Motor neuron (in vitro differentiated cells): ENCODE measurements around the gene HLA-A. TPM values are rescaled to one million over a fixed set of nuclear protein-coding genes. Genes with fewer than 3 reads are reported as not detected.

Experiments
- ATAC-seq, 8 experiments: fragments of 200-7000 bp; cut with Tn5 transposase; replicated peaks in 6 of 8; 2 replicates each; pipeline ENCODE4 v1.8.0; 2021; ENCODE audit warnings: mild to moderate bottlenecking in 8 of 8, moderate library complexity in 8 of 8
- H3K27ac ChIP-seq, 2 donors: fragments of 250-450 bp; sonication (Bioruptor Pico); 2 replicates each; pipeline ENCODE4 v1.9.0; 2021; ENCODE audit warnings: antibody characterized with exemption in 2 of 2, mild to moderate bottlenecking in 2 of 2, moderate library complexity in 1 of 2
- H3K4me1 ChIP-seq, 2 donors: fragments of 250-450 bp; sonication (Bioruptor Pico); replicated peaks in 1 of 2; 2 replicates each; pipeline ENCODE4 v1.6.1; 2021; ENCODE audit warnings: antibody characterized with exemption in 2 of 2, mild to moderate bottlenecking in 2 of 2, moderate library complexity in 1 of 2
- H3K4me3 ChIP-seq, 5 donors: fragments of 250-450 bp; sonication (Bioruptor Pico); 2 replicates each; pipeline ENCODE4 v1.9.0; 2021; ENCODE audit warnings: antibody characterized with exemption in 5 of 5, mild to moderate bottlenecking in 5 of 5, moderate library complexity in 4 of 5
- WGBS, 10 experiments: fragments of 450-650 bp; shearing (Covaris generic); methylation state at CpG; one replicate each; pipeline ENCODE4 v1.0.0; 2022; 5-methylcytosine and 5-hydroxymethylcytosine counted together
- in situ Hi-C, 9 experiments: fragments of 400-800 bp; cut with MboI; loops; one replicate each; pipeline ENCODE4 v1.15.0; 2021; ENCODE audit warnings: low sequenced_read_pairs in 9 of 9, low pct_unique_long_range_greater_than_20kb in 2 of 9; ENCODE audit not compliant: unreplicated experiment in 9 of 9
- total RNA-seq, 8 experiments: library from RNA; unstranded; fragments of 300-600 nt; gene quantifications; 2 replicates each; pipeline versions ENCODE4 v1.2.3 to v1.2.4, GENCODE V29; 2022

The HLA-A gene
- total RNA-seq, result 1,000 to 10,000 TPM in 2 of 8 experiments, 100 to 1,000 TPM in 2, 10 to 100 TPM in 4; 19.7 to 1,879 (median 136) TPM

DNA sequence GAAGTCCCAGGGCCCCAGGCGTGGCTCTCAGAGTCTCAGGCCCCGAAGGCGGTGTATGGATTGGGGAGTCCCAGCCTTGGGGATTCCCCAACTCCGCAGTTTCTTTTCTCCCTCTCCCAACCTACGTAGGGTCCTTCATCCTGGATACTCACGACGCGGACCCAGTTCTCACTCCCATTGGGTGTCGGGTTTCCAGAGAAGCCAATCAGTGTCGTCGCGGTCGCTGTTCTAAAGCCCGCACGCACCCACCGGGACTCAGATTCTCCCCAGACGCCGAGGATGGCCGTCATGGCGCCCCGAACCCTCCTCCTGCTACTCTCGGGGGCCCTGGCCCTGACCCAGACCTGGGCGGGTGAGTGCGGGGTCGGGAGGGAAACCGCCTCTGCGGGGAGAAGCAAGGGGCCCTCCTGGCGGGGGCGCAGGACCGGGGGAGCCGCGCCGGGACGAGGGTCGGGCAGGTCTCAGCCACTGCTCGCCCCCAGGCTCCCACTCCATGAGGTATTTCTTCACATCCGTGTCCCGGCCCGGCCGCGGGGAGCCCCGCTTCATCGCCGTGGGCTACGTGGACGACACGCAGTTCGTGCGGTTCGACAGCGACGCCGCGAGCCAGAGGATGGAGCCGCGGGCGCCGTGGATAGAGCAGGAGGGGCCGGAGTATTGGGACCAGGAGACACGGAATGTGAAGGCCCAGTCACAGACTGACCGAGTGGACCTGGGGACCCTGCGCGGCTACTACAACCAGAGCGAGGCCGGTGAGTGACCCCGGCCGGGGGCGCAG, at the start of gene HLA-A:
HLA-A (plus strand) TSS at position 258 of the 778 bp plus-strand sequence; CDS start at position 280, 22 bp downstream.
- 0 to 20% (median 1%) methylated on average over 1 to 12 of the region's 68 CpGs; no CpG with 5 or more reads in 4 of the 10 experiments for WGBS, 10 experiments
- peak; percentile 90 to 99 (median 98) for ATAC-seq
- Histone ChIP-seq H3K4me1 (peaks cover 0 to 2% of the 10 kb centered on the region in 2 donors), H3K27ac (no peak within 1 kb of the TSS), H3K4me3 (peak within 1 kb of the TSS; percentile 30 to 85 (median 54))
- in situ Hi-C loops, result no loop called here

DNA sequence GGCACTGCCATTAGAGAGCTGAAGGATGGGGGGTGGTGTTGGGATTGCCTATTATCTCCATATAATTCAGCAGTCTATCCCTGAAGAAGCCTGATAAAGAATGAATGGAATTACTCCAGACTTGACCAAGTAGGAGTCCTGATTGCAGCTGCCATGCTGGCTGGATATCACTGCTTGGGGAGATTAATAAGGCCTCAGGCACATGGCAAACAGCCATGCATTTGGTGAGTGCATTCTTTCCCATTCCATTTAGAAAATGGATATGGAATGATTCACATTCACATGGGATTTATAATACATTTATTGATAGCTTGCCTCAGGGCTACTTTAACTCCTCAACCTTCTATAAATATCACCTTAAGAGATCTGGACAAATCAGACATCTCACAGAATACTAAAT, 49.6 kb upstream of the HLA-A start:
- H3K27ac ChIP-seq, result no peak overlapping the region
- peak in 3 of 8 experiments; percentile 10 to 43 (median 25) for ATAC-seq
- in situ Hi-C loops, result no loop called here
- H3K4me1 ChIP-seq, result no peaks in the 10 kb centered on the region
- H3K4me3 ChIP-seq, result no peak overlapping the region

DNA sequence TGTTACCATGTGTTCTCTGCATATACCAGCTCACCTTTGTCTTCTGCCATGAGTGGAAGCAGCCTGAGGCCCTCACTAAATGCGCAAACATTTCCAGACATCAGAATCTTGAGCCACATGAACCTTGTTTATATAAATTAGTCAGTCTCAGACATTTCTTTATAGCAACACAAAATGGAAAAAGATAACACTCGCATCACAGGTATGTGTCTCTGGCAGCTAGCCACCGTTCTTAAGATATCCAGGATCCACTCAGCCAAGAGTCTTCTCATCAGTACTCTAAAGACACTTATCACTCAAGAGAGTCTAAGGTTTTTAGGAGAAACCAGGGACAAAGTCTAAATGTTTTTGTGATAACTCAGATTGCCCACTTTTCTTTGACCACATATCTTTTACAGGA, 43.1 kb upstream of the HLA-A start:
- in situ Hi-C loops, result no loop called here

DNA sequence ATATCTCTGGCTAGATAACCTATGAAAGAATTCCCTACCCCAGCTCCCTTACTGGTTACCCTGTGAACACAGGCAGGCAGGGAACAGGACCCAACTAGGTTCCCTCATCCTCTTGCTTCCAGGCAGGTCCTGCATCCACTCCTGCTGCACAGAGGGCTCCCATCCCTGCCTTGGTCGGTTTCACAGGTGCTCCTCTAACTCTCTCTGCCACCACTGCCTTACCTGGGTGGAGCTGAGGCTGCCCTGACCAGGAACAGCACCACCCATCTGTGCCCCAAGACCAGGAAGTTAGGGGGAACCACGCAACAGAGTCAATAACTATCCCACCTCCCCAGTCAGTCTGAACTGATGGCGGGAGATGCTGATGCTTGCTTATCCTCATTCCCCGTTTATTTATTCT, 37.0 kb upstream of the HLA-A start:
- Histone ChIP-seq H3K4me3 (no peak overlapping the region), H3K4me1 (no peaks in the 10 kb centered on the region), H3K27ac (no peak overlapping the region)
- in situ Hi-C loops, result no loop called here
- 0 to 83% (median 45%) methylated on average over 1 to 4 of the region's 4 CpGs; no CpG with 5 or more reads in 2 of the 10 experiments for WGBS, 10 experiments
- no peak for ATAC-seq

More for the DNA sequence above, 43.1 kb upstream of the HLA-A start:
- Histone ChIP-seq H3K4me3 (no peak overlapping the region), H3K27ac (no peak overlapping the region), H3K4me1 (no peaks in the 10 kb centered on the region)
- ATAC-seq, result no peak
- WGBS, 10 experiments, result 63 to 94% (median 82%) methylated on average over 1 to 3 of the region's 3 CpGs; no CpG with 5 or more reads in 2 of the 10 experiments

DNA sequence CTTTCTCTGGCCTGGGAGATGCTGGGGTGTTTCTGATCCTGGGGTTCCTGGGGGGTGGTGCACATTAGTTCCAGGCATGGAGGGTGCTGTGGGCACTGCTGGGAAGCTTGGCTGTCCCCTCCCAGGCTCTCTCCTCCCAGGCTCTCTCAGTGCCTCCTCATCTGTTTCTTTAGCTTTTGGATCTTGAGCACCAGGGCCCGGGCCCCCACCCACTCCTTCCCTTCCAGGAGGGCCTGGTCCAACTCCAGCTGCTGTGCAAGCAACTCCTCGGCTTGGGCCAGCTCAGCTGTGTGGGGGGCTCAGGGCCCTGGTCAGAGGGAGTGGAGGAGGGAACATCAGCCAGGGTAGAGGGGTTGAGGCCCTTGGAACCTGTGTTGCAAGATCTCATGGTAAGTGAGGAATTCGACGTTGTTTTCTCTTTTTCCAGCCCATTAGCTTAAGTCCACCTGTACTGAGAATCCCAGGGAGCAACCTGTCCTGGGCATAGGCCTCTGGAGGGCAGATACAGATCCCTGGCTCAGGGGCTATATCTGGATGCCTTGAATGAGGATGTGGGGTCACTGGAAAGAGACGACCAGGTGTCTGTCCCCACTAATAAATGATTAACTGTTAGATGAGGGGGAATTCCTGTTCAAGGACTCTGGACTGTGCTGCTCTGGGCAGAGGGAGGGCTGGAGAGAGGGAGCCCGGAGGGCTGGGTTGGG, 34.5 kb upstream of the HLA-A start:
- H3K4me3 ChIP-seq, result no peak overlapping the region
- ATAC-seq, result no peak
- 13 to 67% (median 25%) methylated on average over 1 to 3 of the region's 6 CpGs; no CpG with 5 or more reads in 7 of the 10 experiments for WGBS, 10 experiments
- no peak overlapping the region for H3K27ac ChIP-seq
- no peaks in the 10 kb centered on the region for H3K4me1 ChIP-seq
- in situ Hi-C loops, result no loop called here

DNA sequence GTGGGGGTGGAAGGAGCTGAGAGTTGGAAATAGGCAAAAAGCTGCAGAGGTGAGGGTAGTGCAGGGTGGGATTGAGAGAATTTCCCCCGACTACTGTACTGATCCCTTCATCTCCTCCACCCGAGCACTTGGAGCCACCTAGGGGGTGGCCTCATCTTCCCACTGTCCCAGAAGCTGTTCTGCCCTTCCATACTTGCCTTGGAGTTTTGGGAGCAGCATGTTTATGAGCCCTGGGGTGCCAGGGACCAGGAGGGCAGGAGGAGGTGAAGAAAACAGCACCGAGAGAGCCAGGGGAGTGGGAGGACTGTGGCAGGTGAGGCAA, 34.0 kb upstream of the HLA-A start:
- no peak overlapping the region for H3K27ac ChIP-seq
- no peaks in the 10 kb centered on the region for H3K4me1 ChIP-seq
- whole genome bisulfite sequencing, 10 experiments, result 83% methylated on average over 1 of the region's 3 CpGs; no CpG with 5 or more reads in 9 of the 10 experiments
- no peak overlapping the region for H3K4me3 ChIP-seq
- ATAC-seq, result no peak
- in situ Hi-C loops, result no loop called here

DNA sequence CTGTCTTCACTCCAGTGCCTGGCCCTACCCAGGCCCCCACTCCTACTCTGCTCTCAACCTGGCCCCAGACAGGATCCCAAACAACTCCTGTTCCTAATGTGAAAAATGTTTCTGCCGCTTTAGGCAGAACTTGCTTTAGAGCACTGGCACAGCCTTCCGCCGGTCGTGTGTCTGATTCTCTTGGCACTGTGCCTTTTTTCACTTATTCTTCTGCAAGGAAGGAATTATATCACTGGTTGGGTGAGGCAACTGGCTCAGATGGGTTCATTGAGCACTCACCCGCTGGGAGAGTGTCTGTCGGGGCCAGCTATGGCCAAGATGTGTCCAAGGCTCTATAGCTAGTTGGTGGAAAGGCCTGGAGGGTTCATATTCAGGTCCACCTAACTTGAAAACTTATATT, 33.6 kb upstream of the HLA-A start:
- Histone ChIP-seq H3K4me3 (no peak overlapping the region), H3K27ac (no peak overlapping the region), H3K4me1 (no peaks in the 10 kb centered on the region)
- in situ Hi-C loops, result no loop called here
- no peak for ATAC-seq
- 60 to 67% methylated on average over 1 to 2 of the region's 6 CpGs; no CpG with 5 or more reads in 8 of the 10 experiments for WGBS, 10 experiments

DNA sequence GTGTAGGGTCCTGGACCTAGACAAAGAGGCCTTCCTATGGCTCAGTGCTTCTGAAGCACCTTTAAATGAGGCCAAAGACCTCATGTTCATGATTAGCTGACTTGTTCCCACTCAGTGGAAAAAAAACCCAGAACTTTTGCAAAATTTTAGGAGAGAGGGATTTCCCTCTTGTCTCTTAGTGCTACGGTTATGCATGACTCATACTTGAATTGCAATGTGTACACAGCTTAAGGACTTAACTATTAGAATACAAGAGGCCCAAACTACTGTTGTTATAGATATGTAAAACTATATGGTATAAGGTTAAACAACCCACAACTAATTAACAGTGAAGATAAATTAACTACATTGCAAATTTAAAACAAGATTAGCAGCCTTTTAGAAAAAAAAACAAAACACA, 32.3 kb upstream of the HLA-A start:
- ATAC-seq, result peak in 3 of 8 experiments; percentile 25 to 77 (median 57)
- Histone ChIP-seq H3K4me1 (no peaks in the 10 kb centered on the region), H3K4me3 (no peak overlapping the region), H3K27ac (no peak overlapping the region)
- 0 to 63% (median 56%) methylated on average over 1 of the region's 1 CpG; no CpG with 5 or more reads in 5 of the 10 experiments for WGBS, 10 experiments
- in situ Hi-C loops, result no loop called here

DNA sequence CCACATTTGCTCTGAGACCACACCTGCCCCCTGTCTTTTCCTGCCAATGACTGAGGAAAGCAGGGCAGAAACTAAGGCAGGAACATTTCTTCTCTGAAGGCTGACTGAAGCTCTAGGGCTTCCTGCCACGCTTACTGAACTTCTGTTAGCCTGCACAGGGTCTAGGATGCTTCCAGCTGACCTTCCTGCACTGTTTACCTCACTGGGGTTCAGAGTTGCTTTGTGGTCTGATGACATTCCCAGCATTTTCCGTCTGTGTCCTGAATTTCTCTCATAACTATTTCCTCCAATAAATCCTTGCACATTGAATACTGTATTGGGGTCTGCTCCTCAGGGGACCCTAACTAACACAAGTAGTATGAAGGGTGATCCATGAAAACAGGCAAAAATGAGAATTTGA, 29.5 kb upstream of the HLA-A start:
- Histone ChIP-seq H3K4me1 (no peaks in the 10 kb centered on the region), H3K27ac (no peak overlapping the region), H3K4me3 (no peak overlapping the region)
- WGBS, 10 experiments, result 0 to 57% (median 30%) methylated on average over 1 to 2 of the region's 2 CpGs; no CpG with 5 or more reads in 5 of the 10 experiments
- in situ Hi-C loops, result no loop called here
- ATAC-seq, result no peak

DNA sequence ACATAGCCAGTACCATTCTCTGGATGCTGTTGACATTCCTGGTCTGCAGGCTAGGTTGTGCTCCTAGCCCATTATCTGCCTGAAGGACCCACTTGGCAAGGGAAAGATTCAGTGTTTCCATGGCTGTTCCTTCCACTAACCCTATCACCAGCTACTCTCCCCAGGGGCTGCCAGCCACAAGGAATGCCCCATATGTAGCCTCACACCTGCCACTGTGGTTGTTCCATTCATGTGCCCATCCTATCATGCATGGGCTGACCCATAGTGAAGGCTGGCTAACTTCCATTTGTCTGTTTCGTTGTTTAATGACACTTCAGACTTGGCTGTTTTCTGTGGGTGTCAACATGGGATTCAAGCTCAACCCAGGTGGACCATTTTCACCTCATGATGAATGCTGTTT, 25.6 kb upstream of the HLA-A start:
- no peak for ATAC-seq
- H3K4me1 ChIP-seq, result no peaks in the 10 kb centered on the region
- no peak overlapping the region for H3K4me3 ChIP-seq
- H3K27ac ChIP-seq, result no peak overlapping the region
- WGBS, 10 experiments, result 33% methylated on average over 1 of the region's 1 CpG; no CpG with 5 or more reads in 9 of the 10 experiments
- in situ Hi-C loops, result no loop called here

DNA sequence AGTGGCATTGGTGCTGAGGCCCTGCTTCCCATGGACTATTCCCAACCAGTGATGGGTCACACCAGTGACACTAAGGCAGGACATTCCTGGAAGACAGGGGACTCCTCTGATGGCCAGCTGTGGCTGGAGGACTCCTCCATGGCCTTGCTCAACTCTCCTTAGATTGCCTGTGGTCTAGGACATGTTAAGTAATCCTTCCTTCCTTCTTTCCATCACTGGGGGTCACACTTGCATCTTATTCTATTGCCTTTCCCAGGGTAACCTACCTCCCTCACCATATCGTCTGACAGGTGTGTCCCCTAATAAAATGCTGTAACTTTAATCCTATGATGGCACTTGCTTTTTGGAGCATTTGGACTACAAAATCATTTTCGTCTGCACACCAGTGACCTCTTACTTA, 24.5 kb upstream of the HLA-A start:
- no peak for ATAC-seq
- WGBS, 10 experiments, result 17 to 86% (median 44%) methylated on average over 1 to 2 of the region's 2 CpGs; no CpG with 5 or more reads in 1 of the 10 experiments
- Histone ChIP-seq H3K27ac (no peak overlapping the region), H3K4me3 (no peak overlapping the region), H3K4me1 (no peaks in the 10 kb centered on the region)
- in situ Hi-C loops, result no loop called here

DNA sequence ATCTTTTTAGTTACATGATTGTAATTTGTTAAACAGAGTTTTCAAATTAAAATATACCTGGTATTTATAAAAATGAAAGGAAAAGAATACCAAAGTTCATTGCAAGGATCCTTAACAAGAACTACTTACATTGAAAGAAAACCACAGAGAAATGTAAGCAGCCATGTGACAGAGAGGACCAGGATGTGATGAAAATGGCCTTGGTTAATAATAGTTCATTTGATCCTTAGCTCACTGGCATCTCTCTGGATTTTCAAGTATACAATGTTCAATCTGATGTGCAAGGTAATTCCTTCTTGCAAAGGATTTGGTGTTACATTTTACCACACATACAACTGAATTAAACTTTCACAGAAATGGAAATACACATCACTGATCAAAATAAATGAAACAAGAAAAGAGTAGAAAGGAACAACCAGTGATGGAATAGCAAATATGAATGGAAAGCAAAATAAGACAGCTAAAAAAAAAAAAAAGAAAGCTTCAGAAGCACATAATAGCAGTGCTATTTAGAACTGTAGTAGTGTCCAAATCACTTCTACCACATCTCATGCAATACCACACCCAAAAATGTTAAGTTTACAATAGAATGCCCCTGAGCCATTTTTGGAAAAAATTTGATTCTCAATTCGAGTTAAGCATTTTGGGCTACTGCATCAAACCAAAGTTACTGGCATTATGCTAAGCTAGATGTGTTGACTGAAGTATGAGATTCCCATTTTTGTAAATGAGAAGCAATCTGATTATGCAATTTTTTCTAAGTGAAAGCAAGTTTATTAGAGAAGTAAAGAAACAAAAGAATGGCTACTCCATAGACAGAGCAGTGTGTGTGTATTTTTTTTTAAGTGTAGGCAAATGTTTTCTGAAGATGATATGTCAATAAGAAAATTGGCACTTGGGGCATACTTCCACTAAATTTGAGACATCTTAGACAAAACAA, 22.6 kb upstream of the HLA-A start:
- no peak overlapping the region for H3K27ac ChIP-seq
- no peak overlapping the region for H3K4me3 ChIP-seq
- ATAC-seq, result peak in 3 of 8 experiments; percentile 46 to 68 (median 64)
- 0 to 80% (median 0%) methylated on average over 1 of the region's 1 CpG; no CpG with 5 or more reads in 2 of the 10 experiments for WGBS, 10 experiments
- H3K4me1 ChIP-seq, result no peaks in the 10 kb centered on the region
- in situ Hi-C loops, result no loop called here

DNA sequence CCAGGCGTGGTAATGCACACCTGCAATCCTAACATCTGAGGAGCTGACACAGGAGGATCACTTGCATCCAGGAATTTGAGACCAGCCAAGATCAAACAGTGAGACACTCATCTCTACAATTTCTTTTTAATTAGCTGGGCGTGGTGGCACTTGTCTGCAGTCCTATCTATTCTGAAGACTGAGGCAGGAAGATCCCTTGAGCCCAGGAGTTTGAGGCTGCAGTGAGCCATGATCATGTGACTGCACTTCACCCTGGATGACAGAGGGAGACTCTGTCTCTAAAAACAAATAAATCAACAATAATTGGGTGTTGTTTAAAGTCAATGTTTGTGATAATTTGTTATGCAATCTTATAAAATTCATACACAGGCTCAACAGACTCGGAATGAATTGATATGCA, 18.0 kb upstream of the HLA-A start:
- no peak overlapping the region for H3K27ac ChIP-seq
- in situ Hi-C loops, result no loop called here
- 43 to 83% (median 70%) methylated on average over 1 to 2 of the region's 3 CpGs; no CpG with 5 or more reads in 4 of the 10 experiments for WGBS, 10 experiments
- no peak for ATAC-seq
- no peaks in the 10 kb centered on the region for H3K4me1 ChIP-seq
- no peak overlapping the region for H3K4me3 ChIP-seq
